Stimulated activated CD4-positive, alpha-beta T cell treated with anti-CD3 and anti-CD28 coated beads, TNF-alpha, amount 100 ng/mL, for 48 hours (primary cell): ENCODE measurements around the gene ELSPBP1.
"Not testable (repeated sequence)": the region's sequence is repeated elsewhere in the genome, so short reads cannot be mapped to it uniquely, and the experiment has no call there.

Experiments
- DNase-seq, 3 donors: peaks; one replicate each; pipeline ENCODE4 v3.0.0-alpha.2; 2020; ENCODE audit warnings: low read depth in 3 of 3

The ELSPBP1 gene

DNA sequence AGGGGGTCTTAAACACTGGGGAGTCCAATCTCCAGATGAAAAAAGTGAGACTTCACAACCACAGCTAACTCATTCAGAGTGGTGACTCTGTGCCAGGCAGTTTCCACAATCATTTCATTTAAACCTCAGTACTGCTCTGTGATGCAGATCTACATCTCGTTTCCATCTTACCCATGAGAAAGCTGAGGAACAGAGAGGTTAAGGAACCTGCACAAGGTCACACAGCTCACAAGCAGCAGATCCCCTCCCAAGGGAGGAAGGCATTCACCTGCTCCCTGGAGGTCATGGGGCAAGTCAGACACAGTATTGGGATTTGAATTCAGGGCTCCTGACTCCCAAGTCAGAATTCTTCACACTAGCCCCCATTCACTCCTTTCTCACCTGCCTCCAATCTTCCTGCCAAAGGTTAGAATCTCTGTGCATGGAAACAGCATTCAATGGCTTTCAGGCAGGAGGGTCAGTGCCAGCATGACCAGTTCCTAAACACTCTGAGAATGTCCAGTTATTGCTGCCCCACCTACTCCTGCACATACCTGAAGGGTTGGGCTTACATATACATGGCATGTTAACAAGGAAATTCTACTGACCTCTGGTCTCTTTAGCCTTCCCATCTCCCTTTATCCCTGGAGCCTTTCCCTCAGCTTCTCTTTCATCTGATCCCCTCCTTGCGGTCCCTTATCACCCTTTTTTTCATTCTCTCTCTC lies 47.6 kb downstream of the ELSPBP1 start:
- DNase-seq = no peak

DNA sequence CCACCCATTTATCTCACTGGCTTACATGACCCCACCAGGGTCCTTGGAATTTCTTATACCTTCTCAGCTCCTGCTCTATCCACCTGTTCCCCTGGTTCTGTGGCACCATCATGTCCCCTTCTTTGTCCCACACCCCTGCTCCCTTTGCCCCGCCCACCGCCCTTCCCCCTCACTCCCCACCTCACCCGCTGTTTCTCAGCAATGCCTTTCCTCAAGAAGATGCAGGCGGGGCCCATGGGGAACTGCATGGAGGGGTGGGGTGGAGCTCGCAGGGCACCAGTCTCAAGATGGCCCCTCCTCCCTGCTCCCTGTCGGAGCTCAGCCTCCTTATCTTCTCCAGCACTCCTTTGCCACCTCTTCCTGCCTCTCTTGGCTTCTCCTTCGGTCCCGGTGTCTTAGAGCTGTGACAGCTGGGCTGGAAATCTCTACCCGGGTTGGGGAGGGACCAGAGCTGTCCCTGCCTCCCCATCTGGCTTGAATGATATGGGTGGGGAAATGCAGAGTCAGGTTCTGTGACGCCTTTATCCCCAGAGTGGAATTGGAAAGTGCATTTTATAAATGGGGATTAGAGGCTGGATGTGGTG lies 49.3 kb downstream of the ELSPBP1 start, which contains the start of gene CABP5:
Gene CABP5 (minus strand): TSS at position 405 of the 584 bp plus-strand sequence. CDS start 157 bp downstream, at position 248.
- DNase-seq = no peak

- DNase-seq = no peak
These were observed 50.1 kb downstream of the ELSPBP1 start for GRCh38 chr19:48044561-48044960.

DNA sequence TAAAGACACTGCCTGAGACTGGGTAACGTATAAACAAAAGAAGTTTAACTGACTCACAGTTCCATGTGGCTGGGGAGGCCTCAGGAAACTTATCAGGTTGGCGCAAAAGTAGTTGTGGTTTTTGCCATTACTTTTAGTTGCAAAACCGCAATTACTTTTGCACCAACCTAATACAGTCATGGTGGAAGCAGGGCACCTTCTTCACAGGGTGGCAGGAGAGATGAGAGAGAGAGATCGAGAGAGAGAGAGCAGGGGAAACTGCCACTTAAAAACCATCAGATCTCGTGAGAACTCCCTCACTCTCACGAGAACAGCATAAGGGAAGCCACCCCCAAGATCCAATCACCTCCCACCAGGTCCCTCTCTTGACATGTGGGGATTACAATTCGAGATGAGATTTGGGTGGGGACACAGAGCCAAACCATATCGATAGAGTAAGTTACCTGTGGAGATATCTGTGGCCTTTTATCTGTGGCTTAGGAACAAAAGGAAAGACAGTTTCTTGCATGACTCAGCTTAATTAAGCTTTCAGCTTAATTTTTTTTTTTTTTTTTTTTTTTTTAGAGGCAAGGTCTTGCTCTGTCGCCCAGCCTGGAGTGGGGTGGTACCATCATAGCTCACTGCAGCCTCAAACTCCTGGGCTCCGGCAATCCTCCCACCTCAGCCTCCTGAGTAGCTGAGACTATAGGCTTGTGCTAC lies 57.1 kb downstream of the ELSPBP1 start:
- no peak for DNase-seq

GRCh38 chr19:48053076-48053475 lies 58.6 kb downstream of the ELSPBP1 start:
- no peak for DNase-seq

DNA sequence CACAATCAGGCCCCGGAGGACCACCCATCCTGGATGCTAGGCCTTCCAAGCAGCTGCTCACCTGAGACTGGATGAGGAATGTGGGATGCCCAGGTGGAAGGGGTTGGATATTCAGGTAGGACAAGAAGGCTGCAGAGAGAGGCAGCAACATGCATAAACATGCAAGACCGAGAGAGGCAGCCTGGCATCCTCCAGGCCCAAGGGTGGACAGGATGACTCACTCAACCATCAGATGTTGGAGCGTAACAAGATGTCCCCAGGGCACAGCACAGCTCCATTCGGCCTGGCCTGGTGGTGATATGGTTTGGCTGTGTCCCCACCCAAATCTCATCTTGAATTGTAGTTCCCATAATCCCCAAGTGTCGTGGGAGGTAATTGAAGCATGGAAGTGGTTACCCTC lies 59.4 kb downstream of the ELSPBP1 start:
- DNase-seq = no peak

GRCh38 chr19:48059331-48059730 lies 64.9 kb downstream of the ELSPBP1 start:
- DNase-seq = peak in 1 of 3 donors; percentile 7

- no peak for DNase-seq
These were observed 65.9 kb downstream of the ELSPBP1 start for GRCh38 chr19:48060381-48060780.

GRCh38 chr19:48061401-48062344 lies 67.2 kb downstream of the ELSPBP1 start:
- no peak for DNase-seq

DNA sequence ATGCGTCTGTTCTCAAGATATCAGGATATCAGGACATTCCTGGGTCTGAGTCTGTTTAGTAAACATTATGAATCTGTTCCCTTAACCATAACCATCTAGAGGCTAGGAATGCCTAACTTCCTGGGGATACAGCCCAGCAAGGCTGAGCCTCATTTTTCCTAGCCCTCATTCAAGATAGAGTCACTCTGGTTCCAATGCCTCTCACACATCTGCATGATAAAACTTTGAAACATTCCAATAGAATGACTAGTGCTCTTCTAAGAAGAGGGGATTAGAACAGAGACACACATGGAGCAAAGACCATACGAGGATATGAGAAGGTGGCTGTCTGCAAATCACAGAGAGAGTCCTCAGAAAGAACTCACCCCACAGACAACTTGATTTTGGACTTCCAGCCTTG lies 70.1 kb downstream of the ELSPBP1 start:
- no peak for DNase-seq

- DNase-seq = no peak
These were observed 75.0 kb downstream of the ELSPBP1 start for GRCh38 chr19:48069435-48069834.

GRCh38 chr19:48070177-48070769 lies 75.8 kb downstream of the ELSPBP1 start:
- not testable (repeated sequence) for DNase-seq
